ENCODE data around the gene WDR64.

- TF ChIP-seq EP300 (IDR thresholded peaks at IDR 0.05): no peak
- TF ChIP-seq CTCF (IDR thresholded peaks at IDR 0.05): no peak
- no peak for TF ChIP-seq POLR2A (IDR thresholded peaks at IDR 0.05)
These were observed 65.9 kb downstream of the WDR64 start for GRCh38 chr1:241717975-241718374.

Data from upper lobe of left lung (tissue), 4 donors.